Mucosa of gallbladder (tissue), 1 donor: Measurements from ENCODE around the gene RAD23B. TPM values are rescaled to one million over a fixed set of nuclear protein-coding genes. Genes with fewer than 3 reads are reported as not detected.

Source experiments
- DNase-seq: peaks from one replicate; pipeline ENCODE4 v3.0.0-alpha.2; 2020; ENCODE audit warnings: low spot score
- total RNA-seq: library from RNA; stranded (reverse); gene quantifications from one replicate; pipeline ENCODE4 v1.2.1, GENCODE V29; 2021
- donor health status: DM: no; HTN: no; CAD: no.

The RAD23B gene
- total RNA-seq, 1 donor from 2014 or later, result 115 TPM

DNA sequence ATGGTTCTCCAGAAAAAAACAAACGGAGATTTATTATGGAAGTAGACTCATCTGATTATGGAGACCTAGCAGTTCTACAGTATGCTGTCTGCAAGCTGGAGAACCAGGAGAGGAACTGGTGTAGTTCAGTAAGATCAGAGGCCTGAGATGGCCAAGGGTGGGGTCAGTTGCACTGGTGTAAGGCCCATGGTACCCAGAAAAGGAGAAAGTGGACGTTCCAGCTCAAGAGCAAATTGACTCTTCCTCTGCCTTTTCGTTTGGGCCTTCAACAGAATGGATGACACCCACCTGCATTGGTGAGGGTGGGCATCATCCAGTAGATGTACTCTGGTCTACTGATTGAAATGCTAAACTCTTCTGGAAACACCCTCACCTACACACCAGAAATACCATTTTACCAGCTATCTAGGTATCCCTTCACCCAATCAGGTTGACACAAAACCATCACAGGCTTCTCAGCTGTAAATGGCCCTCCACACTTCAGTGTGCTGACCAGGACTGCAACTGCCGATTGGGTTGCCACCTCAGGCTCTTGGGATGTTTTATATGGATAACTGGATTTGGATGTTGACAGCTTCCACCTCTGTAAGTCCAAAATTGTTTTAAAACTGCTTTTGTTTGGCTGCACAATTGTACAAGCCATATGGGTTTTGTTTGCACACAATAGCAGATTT is 51.2 kb downstream of the RAD23B start:
- no peak for DNase-seq

DNA sequence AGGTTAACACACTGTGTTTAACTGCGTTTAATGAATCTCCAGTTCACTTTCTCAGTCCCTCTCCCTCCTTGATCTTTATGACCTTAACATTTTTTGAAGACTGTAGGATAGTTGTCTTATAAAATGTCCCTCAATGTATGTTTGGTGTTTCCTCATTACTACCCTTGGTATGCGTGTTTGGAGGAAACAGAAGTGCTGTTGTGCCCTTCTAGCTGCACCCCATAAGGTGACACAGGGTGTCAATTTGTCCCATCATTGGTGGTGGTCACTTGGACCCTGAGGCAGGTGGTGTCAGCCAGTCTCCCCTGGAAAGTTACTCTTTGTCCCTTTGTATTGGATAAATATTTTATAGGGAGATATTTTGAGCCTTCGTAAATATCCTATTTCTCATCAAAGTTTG is 52.3 kb downstream of the RAD23B start:
- DNase-seq, result no peak

DNA sequence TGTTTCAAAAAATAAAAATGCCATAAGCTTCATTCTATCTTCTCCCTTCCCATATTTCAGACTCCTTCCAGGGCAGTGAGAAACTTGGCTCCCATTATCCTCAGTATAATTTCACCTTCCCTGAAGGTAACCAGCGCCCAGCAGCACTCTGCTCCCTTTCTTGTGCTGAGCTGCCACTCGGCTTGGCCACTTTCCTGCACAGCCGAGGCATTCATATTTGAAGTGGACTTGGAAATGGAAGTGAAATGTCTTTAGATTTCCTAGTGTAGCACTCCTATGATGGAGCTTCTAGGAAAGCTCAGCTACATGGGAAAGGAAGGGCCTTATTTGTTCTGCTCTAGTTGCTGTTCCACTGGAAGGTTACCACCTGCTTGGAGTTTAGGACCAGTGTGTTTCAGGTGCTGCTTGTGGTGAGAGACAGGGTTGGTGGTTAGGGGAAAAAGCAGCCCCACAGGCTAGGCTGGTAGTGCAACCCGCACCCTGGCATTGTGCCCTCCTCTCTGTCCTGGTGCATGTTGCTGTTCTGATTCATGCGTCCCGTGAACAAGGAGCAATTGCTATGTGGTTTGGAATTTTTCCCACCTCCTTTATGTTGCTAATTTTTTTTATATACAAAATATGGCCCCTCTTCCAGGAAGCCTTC is 53.8 kb downstream of the RAD23B start:
- no peak for DNase-seq

DNA sequence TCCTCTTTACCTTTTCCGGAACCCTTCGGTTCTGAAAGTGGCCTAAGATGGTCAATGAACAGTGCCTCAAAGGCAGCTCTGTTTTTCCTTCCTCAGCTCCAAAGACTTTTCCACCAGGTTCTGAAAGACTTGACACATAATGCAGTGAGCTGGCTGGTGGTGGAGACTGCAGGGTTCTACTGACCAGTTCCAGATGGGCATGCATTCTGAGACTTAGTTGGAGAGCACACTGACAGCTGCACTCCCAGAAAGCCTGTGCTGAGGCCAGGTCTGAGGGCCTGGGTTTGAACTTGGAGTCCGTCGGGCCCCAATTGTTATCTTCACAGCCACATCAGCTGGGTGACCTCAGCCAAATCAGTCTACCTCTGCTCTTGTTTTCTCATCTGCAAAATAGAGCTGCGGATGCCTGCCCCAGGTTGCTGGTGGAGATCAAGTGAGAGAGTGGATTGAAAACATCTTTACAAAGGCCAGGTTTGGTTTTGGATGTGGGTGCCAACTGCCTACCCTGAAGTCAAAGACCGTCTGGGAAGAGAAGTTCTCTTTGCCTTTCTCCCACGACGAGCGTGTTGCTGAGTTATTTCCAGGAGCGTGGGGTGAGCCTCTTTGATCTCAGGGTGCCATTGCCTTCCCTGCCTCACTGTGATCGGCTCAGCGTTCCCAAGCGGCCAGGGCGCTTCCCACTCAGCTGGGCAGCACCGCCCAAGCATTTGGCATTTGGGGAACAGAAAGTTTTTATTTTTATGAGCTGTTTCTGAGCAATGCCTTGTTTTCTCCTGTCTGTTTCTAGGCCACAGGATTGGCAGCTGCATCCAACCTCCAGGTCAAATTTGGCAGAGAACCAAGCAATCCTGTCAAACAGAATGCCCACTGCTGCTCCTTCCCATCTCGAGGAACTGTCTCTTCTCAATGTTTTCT is 54.9 kb downstream of the RAD23B start:
- no peak for DNase-seq

DNA sequence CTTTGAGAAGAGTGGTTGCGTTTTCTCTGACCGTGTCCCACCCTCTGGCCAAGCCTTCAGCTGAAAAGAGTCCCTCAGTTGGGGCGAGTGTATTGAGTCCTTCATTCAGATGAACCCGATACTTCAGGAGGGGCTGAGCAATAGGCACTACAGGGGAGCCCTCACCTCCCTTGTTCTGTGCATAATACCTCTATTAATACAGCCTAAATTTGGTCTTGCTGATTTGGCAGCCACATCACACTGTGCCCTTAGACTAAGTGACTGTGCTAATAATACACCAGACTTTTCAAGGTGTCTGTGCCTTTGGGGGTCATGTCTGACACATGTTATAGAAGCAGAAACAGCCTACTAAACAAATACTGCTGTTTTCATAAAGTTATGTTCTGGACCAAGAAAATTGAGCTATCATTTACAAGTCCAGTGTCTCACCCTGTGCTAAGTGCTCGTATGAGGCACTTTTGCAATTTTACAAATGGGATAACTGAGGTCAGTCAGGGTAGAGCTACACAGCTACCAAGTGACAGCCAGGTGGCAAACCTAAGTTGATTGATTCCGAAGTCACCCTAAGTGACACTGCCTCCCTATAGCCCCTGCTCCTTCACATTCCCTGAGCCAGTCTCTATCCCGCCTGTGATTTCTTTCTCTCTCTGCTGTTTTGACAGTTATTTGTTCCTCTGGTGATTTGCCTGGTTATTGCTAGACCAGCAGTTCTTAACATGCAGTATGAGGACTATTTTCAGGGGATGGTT is 56.0 kb downstream of the RAD23B start:
- no peak for DNase-seq

DNA sequence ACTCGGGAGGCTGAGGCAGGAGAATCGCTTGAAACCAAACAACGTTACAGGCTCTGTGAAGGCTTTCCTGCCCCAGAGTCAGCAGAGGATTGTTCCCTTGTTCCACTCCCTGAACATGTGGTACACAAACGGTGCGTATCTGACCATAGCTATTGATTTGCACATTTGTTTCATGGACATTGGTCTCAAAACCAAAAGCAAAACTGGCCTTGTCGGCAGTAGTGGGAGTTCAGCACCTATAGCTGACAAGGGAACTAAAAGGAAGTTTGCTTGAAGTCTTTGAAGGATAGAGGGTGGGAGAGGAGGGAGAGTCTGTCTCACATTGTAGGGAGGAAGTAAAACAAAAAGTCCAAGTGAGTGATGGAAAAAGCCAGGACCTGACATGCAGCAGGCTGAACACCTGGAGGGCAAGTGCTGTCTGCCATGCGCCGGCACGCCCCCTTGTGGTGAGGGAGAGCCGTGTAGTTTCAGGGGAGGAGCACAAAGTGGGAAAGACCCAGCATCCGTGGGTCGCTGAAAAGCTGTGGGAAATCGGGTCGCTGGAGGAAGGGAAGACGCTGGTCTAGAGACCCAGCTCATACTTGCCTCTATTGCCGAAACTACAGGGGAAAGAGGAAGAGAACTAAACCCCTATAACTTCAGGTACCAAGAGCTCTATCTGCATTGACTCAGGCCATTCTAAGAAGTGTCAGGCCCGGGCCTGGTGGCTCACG is 58.0 kb downstream of the RAD23B start:
- peak; percentile 72 for DNase-seq

DNA sequence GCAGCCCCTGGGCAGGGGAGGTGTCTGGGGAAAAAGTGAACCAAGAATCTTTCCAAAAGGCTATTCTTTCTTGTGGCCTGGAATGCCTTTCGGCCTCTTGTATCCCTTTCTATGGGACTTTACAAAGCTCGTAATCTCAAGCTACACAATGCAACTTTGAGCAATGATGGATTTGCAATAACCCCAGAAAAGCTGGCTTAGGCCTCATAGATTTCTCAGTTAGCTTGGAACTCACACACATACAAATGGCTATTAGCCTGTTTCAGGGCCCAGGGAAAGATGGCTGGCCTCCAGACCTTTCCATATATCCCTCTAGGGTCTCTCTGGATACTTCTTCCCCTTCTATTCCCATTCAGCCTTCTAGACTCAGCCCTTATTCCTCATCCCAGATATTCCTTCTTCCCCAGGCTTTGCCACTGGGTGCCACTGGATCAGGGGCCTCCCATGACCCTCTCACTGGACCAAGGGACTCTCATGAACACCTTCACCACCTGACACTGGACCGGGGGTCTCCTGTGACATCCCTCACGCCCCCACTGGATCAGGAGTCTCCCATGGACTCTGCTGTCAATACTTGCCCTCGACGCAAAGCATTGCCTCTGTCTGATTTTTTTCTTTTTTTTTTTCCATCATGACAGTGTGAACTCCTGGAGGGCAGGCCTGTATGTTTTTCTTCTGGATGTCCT is 59.5 kb downstream of the RAD23B start:
- no peak for DNase-seq

DNA sequence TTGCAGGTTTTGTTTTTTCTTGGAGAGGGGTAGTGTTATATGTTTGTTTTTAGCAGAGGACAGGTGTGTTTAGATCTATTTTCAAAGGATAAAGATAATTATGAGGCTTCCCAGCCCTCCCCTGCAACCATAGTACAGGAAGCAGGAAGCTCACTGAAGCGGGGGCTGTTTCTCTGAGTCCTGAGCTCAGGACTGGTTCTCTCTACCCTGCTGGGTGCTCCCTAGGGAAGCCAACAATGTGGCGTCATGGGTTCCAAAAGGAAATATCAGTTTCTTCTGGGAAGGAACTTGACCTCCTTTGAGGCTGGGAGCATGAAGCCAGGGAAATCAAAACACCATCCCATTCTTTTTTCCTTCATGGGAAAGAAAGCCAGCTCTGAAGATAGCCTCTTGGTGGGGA is 62.2 kb downstream of the RAD23B start:
- DNase-seq, result no peak

DNA sequence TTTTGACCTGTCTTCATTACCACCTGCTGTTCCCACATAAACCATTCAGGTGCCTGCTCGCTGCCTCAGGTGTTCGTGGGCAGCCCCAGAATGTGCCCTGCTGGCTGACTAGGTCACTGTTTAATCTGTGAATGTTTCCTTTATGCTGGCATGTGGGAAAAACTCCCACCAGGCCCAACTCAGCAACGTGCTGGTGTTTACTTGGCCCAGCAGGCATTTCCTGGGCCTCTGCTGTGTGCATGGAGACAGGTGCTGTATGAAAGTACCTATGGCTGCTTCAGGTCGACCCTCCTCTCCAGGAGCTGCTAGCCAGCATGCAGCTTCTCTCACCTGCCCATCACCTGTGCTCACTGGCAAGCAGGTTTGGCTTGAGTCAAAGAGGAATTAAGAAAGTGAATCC is 65.8 kb downstream of the RAD23B start:
- no peak for DNase-seq

DNA sequence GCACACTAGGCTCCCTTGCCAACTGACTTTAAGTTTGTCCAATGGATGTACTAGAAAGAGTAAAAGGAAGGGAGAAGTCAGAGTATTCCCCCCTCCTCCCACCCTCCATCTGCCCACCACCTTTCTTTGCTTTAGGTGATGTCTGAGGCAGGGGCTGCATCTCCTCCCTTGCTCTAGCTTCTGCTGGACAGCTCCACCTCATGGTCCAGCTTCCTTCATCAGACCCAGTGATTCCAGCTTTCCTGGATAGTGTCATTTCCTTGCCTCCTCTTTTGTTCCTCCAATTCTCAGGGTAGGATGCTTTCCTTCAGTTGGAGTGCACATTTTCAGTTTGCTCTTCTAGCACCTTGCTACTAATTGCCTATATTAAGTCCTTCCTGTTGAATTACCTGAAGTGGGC is 67.4 kb downstream of the RAD23B start:
- no peak for DNase-seq

DNA sequence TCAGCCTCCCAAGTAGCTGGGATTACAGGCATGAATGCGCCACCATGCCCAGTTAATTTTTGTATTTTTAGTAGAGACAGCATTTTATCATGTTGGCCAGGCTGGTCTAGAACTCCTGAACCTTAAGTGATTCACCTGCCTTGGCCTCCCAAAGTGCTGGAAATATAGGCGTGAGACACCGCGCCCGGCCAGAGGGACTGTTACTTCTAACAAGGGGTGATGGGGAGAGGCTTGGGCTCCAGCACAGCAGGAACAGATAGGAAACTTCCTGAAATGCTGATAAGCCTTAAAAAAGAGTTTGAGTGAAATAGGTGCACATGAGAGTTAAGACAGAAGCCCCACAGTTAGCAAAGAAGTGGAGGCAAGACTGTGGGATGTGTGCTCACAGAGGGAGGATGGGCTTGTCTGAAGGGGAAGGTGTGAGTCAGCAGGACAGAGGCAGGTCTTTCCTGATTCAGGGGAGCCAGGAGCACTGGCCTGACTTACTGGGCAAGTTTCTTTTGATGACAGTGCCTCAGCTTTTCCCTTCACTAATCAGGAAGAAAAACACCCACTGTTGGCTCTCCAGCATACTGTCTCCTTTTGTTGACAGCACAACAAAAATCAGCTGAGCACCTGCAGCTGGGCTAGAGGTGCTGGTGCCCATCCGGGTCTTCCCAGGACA is 68.4 kb downstream of the RAD23B start:
- no peak for DNase-seq

DNA sequence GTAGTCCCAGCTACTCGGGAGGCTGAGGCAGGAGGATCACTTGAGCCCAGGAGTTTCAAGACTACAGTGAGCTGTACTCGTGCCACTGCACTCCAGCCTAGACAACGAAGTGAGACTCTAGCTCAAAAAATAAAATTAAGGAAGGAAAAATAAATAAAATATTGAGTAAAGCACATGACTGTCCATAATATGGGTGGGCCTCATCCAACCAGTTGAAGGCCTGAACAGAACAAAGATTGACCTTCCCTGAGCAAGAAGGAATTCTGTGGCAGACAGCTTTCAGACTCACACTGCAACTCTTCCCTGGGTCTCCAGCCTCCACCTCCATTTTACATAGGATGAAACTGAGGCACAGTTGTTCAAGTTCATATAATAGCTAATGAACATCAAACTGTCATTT is 72.3 kb downstream of the RAD23B start:
- no peak for DNase-seq

DNA sequence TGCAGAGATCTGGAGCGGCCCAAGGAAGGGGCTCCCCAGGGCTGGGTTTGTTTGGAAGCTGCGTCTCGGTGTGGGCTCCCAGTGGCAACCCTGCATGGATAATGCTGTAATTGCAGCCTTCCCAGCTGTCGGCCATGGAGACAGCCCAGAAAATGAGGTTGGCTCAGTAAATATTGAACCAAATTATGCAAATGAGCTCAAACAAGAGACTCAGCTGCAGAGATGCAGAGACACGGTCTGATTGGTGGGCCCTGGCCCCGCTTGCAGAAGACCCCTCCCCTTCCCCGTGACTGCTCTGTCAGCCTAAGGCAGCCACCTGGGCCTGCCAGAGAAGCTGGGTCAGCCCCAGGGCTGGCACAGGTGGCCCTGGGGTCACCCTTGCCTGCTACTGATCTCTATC is 75.9 kb downstream of the RAD23B start:
- no peak for DNase-seq

DNA sequence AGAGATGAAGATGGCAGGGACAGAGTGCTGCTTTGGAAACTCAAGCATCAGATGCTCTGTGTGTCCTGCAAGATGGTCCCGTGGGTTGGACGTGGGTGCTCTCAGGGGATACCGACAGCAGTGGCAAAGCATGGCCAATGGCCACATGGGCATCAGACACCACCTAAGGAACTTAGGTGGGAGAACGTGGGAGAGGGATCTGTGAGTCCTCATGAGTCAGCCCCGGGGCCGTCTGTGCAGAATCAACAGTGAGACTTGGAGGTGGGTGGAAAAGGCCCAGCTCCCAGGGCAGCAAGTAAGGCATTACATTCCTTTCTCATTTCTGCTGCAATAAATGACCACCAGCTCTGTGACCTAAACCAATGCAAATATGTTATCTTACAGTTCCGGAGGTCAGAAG is 77.0 kb downstream of the RAD23B start:
- no peak for DNase-seq

DNA sequence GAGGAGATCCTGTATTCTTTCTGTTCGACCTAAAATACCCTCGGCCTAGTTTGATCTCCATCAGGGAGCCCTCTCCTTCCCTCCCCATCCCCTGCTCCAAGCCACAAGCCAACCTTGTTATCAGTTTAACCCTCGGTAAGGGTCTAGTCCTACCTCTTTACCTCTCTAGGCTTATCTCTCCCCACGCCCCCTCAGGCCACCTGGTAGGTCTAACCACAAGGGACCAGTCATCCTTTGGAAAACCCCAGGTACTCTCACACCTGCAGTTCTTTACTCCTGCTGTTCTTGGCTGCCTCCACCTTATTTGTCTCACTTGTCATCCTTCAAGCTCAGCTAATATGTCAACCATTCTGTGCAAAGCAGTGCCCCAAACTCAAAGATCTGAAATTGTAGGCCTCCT is 78.7 kb downstream of the RAD23B start:
- DNase-seq, result no peak

DNA sequence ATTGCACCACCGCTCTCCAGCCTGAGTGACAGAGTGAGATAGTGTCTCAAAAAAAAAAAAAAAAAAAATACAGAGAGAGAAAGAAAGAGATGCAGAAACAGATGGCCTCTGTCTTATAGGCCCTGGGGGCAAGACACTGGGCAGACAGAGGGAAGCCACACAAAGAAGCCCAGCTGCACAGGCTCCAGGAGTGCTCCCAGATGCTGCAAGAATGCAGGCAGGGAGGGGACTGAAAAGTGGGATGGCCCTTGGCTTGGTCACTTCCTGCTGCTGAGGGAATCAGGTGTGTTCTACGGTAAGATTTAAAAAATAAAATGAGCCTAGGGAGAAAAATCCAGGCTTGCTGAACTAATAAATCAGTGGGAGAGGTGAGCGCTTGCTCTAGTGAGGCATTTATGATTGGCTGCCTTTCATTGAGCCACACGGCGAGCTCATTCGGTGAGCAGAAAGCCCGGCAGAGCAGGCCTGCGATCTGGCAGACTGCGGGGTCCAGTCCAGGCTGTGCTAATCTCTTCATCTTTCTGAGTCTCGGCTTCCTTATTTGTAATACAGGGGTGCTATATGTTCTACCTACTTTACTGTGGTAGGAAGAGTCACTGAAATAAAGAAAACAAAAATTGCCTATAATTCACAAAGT is 80.6 kb downstream of the RAD23B start:
- DNase-seq, result no peak

DNA sequence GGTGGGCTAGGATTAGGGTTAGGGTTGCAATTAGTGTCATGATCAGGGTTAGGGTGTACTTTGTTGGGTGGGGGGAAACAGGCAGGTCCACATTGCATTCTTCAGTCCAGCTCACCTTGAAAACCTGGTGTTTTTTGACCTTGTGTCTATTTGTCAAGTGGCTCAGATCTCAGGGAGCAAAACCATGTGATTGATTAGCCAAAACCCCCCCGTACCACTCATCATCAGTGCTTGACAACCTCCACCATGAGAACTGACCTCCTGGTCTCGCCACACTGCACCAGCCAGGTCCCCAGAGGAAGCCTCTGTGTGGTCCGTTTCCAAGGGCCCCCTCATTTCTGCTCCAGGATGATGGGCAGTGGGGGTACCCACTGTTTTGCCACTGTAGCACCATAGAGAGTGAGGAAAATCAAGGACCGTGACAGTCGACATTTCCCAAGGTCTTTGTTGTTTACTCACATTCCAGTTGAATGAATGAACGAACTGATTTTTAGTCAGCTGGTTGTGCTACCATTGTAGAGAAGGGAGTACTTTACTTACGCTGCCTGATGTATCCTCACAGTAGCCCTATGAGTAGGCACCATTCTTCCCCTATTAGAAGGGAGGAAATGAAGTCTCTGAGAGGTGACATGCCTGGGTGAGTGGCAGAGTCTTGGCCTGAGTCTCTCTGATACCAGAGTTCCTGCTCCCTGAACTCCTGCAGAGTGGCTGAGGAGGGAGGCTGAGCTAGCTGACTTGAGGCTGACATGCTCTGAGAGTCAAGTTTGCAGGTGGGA is 84.8 kb downstream of the RAD23B start:
- no peak for DNase-seq

DNA sequence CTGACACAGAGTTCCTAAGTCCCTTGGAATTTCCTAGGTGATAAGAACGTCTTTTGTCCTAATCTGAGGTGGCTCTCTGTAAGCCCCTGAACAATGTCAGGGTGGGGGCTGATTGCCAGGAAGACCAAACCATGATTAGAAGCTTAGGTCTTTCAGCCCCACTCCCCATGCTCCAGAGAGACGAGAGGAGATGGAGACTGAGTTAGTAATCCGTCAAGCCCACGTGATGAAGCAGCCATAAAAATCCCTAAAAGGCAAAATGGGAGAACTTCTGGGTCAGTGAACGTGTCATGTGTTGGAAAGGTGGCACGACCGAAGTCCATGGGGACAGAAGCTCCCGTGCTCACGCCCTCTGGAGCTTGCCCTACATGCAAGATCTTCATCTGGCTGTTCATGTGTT is 85.6 kb downstream of the RAD23B start:
- no peak for DNase-seq

DNA sequence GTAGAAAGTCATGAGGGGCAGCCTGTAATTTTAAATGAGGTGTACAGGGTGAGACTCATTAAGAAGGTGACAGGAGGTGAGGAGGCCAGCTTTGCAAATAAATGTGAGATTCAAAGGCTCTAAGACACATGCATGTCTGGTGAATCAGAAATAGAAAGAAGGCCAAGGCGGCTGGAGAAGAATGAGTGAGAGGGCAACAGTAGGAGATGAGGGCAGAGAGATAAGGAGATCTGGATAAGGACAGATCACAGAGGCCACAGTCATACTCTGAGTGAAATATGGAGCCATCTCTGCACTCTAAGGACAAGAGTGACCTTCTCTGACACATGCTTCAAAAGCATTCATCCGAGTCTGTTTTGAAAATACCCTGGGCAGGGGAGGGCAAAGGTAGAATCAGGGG is 90.7 kb downstream of the RAD23B start:
- no peak for DNase-seq
